Aorta (tissue), 5 donors: ENCODE results near the gene COMMD3. TPM values are rescaled to one million over a fixed set of nuclear protein-coding genes. Genes with fewer than 3 reads are reported as not detected.
"Not testable (repeated sequence)": the region's sequence is repeated elsewhere in the genome, so short reads cannot be mapped to it uniquely, and the experiment has no call there.

ENCODE experiments used
- ATAC-seq: fragments of 200-7000 bp; cut with Tn5 transposase; one replicate; pipeline ENCODE4 v1.9.1; 2022; ENCODE audit warnings: moderate library complexity; ENCODE audit not compliant: low FRiP score
- DNase-seq, 2 donors: peaks; one replicate each; pipeline ENCODE4 v3.0.0-alpha.2; 2020
- H3K27ac ChIP-seq, 2 donors: one replicate each; pipeline ENCODE4 v1.5.1; 2013; ENCODE audit warnings: low read length in 2 of 2, mild to moderate bottlenecking in 2 of 2, moderate library complexity in 2 of 2, control low read depth in 1 of 2, inconsistent platforms in 1 of 2, low read depth in 1 of 2
- H3K27me3 ChIP-seq, 2 donors: one replicate each; pipeline ENCODE4 v1.6.1; 2013; ENCODE audit warnings: control low read depth in 1 of 2, low read length in 1 of 2, mild to moderate bottlenecking in 1 of 2, moderate library complexity in 1 of 2; ENCODE audit not compliant: insufficient read depth in 2 of 2, control insufficient read depth in 1 of 2
- H3K36me3 ChIP-seq, 2 donors: one replicate each; pipeline ENCODE4 v1.6.1; 2013; ENCODE audit warnings: control low read depth in 1 of 2, low read length in 1 of 2, mild to moderate bottlenecking in 1 of 2; ENCODE audit not compliant: insufficient read depth in 2 of 2, control insufficient read depth in 1 of 2
- H3K4me1 ChIP-seq, 2 donors: one replicate each; pipeline ENCODE4 v1.6.1; 2013; ENCODE audit warnings: low read length in 2 of 2, control low read depth in 1 of 2, mild to moderate bottlenecking in 1 of 2, moderate library complexity in 1 of 2; ENCODE audit not compliant: insufficient read depth in 2 of 2, control insufficient read depth in 1 of 2
- H3K4me3 ChIP-seq, 2 donors: one replicate each; pipeline ENCODE4 v1.5.1; 2013; ENCODE audit warnings: low read length in 2 of 2, control low read depth in 1 of 2, mild to moderate bottlenecking in 1 of 2
- H3K9me3 ChIP-seq: one replicate; pipeline ENCODE4 v1.6.1; 2013; ENCODE audit warnings: mild to moderate bottlenecking, low read length; ENCODE audit not compliant: control insufficient read depth
- WGBS, 2 donors: extraction: QIAGEN DNeasy Blood & Tissue Kit; methylation state at CpG; one replicate each; pipeline ENCODE4 v1.1.7; 2013; 5-methylcytosine and 5-hydroxymethylcytosine counted together
- intact Hi-C, 2 donors: fragments of 100-400 bp; cut with DNase I; formaldehyde crosslinking; loops; one replicate each; pipeline versions ENCODE4 v1.14.2 to v1.15.0; 2022
- polyA plus RNA-seq, 2 donors: library from polyadenylated mRNA; stranded (reverse); fragments of 200-250 nt; gene quantifications; one replicate each; pipeline ENCODE4 v1.2.3, GENCODE V29; 2013
- total RNA-seq, 2 donors: library from RNA; stranded (reverse); fragmentation: NEBNext Ultra II Directional; extraction: Animal tissue kit (Norgen Biotek cat#: 25700); gene quantifications; one replicate each; pipeline ENCODE4 v1.2.1, GENCODE V29; 2021
- donor health status: healthy with polysubstance abuse.
- donor health status: Bipolar disorder and iron deficiency.
- donor health status: DM: no; HTN: no; CAD: no.
- donor health status: DM: no; HTN: no; CAD: no.
- donor health status: DM: yes; HTN: yes; CAD: no.

The COMMD3 gene
- total and polyA plus RNA-seq, 4 donors = 38.9 to 75.8 (median 52.1) TPM

- Histone ChIP-seq H3K4me3 (no peak overlapping the region), H3K4me1 (no peaks in the 10 kb centered on the region), H3K36me3 (no peaks in the 10 kb centered on the region), H3K27ac (no peak overlapping the region), H3K9me3 (peaks cover 4% of the 10 kb centered on the region), H3K27me3 (no peaks in the 10 kb centered on the region)
- intact Hi-C loops = no loop called here
- no peak for DNase-seq
- WGBS, 2 donors = 97 to 100% methylated on average over 4 of the region's 4 CpGs
- no peak for ATAC-seq
These were observed 15.0 kb upstream of the COMMD3 start for GRCh38 chr10:22301193-22301592.

GRCh38 chr10:22303461-22303860, 12.7 kb upstream of the COMMD3 start:
- no peak for DNase-seq
- WGBS, 2 donors = 95 to 96% methylated on average over 3 of the region's 3 CpGs

GRCh38 chr10:22305721-22306120, 10.5 kb upstream of the COMMD3 start:
- Histone ChIP-seq H3K4me1 (no peaks in the 10 kb centered on the region), H3K4me3 (no peak overlapping the region), H3K36me3 (no peaks in the 10 kb centered on the region), H3K27ac (no peak overlapping the region), H3K9me3 (peaks cover 3% of the 10 kb centered on the region), H3K27me3 (no peaks in the 10 kb centered on the region)
- ATAC-seq (no peak), DNase-seq (no peak)
- WGBS, 2 donors = 50 to 56% methylated on average over 2 of the region's 2 CpGs
- intact Hi-C loops = no loop called here

More at GRCh38 chr10:22303461-22303860, 12.7 kb upstream of the COMMD3 start:
- Histone ChIP-seq H3K27me3 (no peaks in the 10 kb centered on the region), H3K4me1 (no peaks in the 10 kb centered on the region), H3K4me3 (no peak overlapping the region), H3K9me3 (peaks cover 3% of the 10 kb centered on the region), H3K27ac (no peak overlapping the region), H3K36me3 (no peaks in the 10 kb centered on the region)
- intact Hi-C loops = no loop called here
- no peak for ATAC-seq

- DNase-seq (no peak), ATAC-seq (no peak)
- WGBS, 2 donors = 82 to 86% methylated on average over 2 of the region's 2 CpGs
These were observed 7.8 kb upstream of the COMMD3 start for GRCh38 chr10:22308390-22308789.

GRCh38 chr10:22309180-22310000, 6.8 kb upstream of the COMMD3 start:
- no peak for ATAC-seq
- no peaks in the 10 kb centered on the region for H3K36me3 ChIP-seq
- no peak overlapping the region for H3K4me3 ChIP-seq
- H3K4me1 ChIP-seq = no peaks in the 10 kb centered on the region
- H3K9me3 ChIP-seq = no peaks in the 10 kb centered on the region
- 96 to 97% methylated on average over 4 of the region's 4 CpGs for WGBS, 2 donors
- intact Hi-C loops = no loop called here
- H3K27ac ChIP-seq = no peak overlapping the region
- DNase-seq = no peak
- no peaks in the 10 kb centered on the region for H3K27me3 ChIP-seq

More at GRCh38 chr10:22308390-22308789, 7.8 kb upstream of the COMMD3 start:
- Histone ChIP-seq H3K27me3 (no peaks in the 10 kb centered on the region), H3K4me1 (no peaks in the 10 kb centered on the region), H3K4me3 (no peak overlapping the region), H3K9me3 (no peaks in the 10 kb centered on the region), H3K27ac (no peak overlapping the region), H3K36me3 (no peaks in the 10 kb centered on the region)
- intact Hi-C loops = no loop called here

GRCh38 chr10:22310012-22310411, 6.2 kb upstream of the COMMD3 start:
- H3K27ac ChIP-seq, H3K27me3 ChIP-seq, ATAC-seq, H3K9me3 ChIP-seq, H3K4me1 ChIP-seq, intact Hi-C loops, DNase-seq, H3K36me3 ChIP-seq, H3K4me3 ChIP-seq: not testable (repeated sequence)
- WGBS, 2 donors = 97% methylated on average over 10 of the region's 10 CpGs

- intact Hi-C loops = no loop called here
- Histone ChIP-seq H3K36me3 (no peaks in the 10 kb centered on the region), H3K4me1 (no peaks in the 10 kb centered on the region), H3K9me3 (no peaks in the 10 kb centered on the region), H3K27me3 (no peaks in the 10 kb centered on the region), H3K4me3 (no peak overlapping the region), H3K27ac (no peak overlapping the region)
- no peak for ATAC-seq
- no peak for DNase-seq
These were observed 5.3 kb upstream of the COMMD3 start for GRCh38 chr10:22310928-22311327.

- no peaks in the 10 kb centered on the region for H3K27me3 ChIP-seq
- no peaks in the 10 kb centered on the region for H3K36me3 ChIP-seq
- H3K27ac ChIP-seq = no peak overlapping the region
- intact Hi-C loops = loop anchor here (5.0 kb wide), 2 partner anchors 63 to 313 kb away; partner anchors contain the start of gene DNAJC1 (in 1 of the 2)
- H3K4me3 ChIP-seq = no peak overlapping the region
- H3K9me3 ChIP-seq = no peaks in the 10 kb centered on the region
- WGBS, 2 donors = 83 to 87% methylated on average over 2 of the region's 2 CpGs
- H3K4me1 ChIP-seq = no peaks in the 10 kb centered on the region
- no peak for DNase-seq
- ATAC-seq = no peak
These were observed 1.3 kb upstream of the COMMD3 start for GRCh38 chr10:22314852-22315251.
